Cerebellar cortex (tissue), 1 donor: ENCODE data around the gene AGBL5.
"Not testable (repeated sequence)": the region's sequence is repeated elsewhere in the genome, so short reads cannot be mapped to it uniquely, and the experiment has no call there.

Source experiments
- DNase-seq: peaks from one replicate; pipeline ENCODE4 v3.0.0-alpha.2; 2015; ENCODE audit warnings: low spot score

Gene AGBL5

DNA sequence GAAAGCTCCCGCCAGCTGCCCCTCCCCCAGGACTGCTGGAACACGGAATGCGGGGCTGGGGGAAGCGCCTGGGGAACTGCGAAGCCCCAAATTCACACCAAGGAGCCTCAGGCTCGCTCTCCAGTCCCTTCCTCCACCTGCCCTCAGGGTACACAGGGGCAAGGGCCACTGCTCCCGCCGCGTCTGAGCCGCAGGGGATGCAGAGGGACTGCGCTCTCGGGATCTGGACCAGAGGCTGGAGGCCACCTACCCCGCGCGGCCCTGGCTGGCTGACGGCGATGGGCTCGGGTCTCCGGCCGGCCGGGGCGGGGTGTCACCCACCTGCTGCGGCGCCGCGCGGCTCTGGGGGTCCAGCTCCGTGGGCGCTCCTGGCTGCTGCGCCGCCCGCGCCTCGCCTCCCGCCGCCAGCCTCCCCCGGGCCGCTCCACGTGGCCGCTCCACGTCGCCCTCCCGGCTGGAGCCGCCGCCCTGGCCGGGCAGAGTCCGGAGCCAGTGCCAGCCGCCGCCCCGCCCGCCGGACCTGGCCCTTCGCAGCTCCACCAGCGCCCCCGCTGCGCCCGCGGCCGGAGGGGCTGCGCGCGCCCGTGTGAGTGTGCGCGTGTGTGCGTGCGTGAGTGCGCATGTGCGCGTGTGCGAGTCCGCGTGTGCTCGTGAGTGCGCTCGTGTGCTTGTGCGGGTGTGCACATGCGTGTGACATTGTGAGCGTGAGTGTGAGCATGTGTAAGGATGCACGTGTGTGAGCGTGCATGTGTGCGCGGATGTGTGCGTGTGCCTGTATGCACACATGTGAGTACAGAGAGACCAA, 67.3 kb downstream of the AGBL5 start, which contains the start of gene CGREF1:
Gene CGREF1, minus strand, starts transcription at position 604 of the 805 bp plus-strand sequence. CDS start 14,762 bp downstream, outside the sequence.
- peak; percentile 55 for DNase-seq

DNA sequence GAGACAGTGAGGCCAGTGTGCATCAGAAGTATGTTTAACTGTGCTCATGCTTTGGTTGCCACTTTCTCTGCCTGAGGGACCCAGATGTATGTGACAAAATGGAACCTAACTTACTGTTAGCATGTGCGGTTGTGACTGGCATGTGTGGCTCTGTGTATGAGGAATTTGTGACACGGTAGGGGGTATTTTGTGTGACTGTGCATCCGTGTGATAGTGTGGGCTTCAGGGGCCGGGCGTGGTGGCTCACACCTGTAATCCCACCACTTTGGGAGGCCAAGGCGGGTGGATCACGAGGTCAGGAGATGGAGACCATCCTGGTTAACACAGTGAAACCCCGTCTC, 67.8 kb downstream of the AGBL5 start:
- DNase-seq, result not testable (repeated sequence)
